HepG2 (cell line): ENCODE measurements around the gene PGRMC2. TPM values are rescaled to one million over a fixed set of nuclear protein-coding genes. Genes with fewer than 3 reads are reported as not detected.

Experiments
- CEBPB ChIP-seq: IDR thresholded peaks from 2 replicates; pipeline ENCODE4 v1.6.1; 2011; ENCODE audit warnings: low read depth, low read length, improper control_type of control experiment, borderline replicate concordance
- FOSL2 ChIP-seq: sonication (generic); formaldehyde crosslinking; IDR thresholded peaks from 2 replicates; pipeline ENCODE4 v1.4.0; 2020; ENCODE audit warnings: missing genetic modification reagents
- HNF4A ChIP-seq: sonication (generic); formaldehyde crosslinking; IDR thresholded peaks from 2 replicates; pipeline ENCODE4 v1.4.0; 2020; ENCODE audit warnings: missing genetic modification reagents
- HNF4G ChIP-seq, 2 experiments: sonication (generic) in 1 of 2; formaldehyde crosslinking in 1 of 2; IDR thresholded peaks; 2 replicates each; pipeline versions ENCODE4 v1.4.0 to v1.6.1; 2011 to 2020; ENCODE audit warnings: borderline replicate concordance in 2 of 2, low read depth in 2 of 2, mild to moderate bottlenecking in 2 of 2, low read length in 1 of 2, missing genetic modification reagents in 1 of 2, moderate library complexity in 1 of 2
- IRF1 ChIP-seq: sonication (generic); formaldehyde crosslinking; IDR thresholded peaks from 2 replicates; pipeline ENCODE4 v1.4.0; 2020; ENCODE audit warnings: low read depth, mild to moderate bottlenecking, missing genetic modification reagents
- JUND ChIP-seq: sonication (generic); formaldehyde crosslinking; IDR thresholded peaks from 2 replicates; pipeline ENCODE4 v1.8.0; 2022; ENCODE audit warnings: mild to moderate bottlenecking, missing genetic modification reagents
- LCORL ChIP-seq, 2 experiments: fragments of 450-650 bp in 1 of 2; sonication (generic) in 1 of 2; formaldehyde crosslinking in 1 of 2; IDR thresholded peaks; 2 replicates each; pipeline versions ENCODE4 v1.5.0 to v1.6.1; 2017 to 2020; ENCODE audit warnings: antibody characterized with exemption in 1 of 2, missing genetic modification reagents in 1 of 2
- MED1 ChIP-seq: sonication (generic); formaldehyde crosslinking; IDR thresholded peaks from 2 replicates; pipeline ENCODE4 v1.4.0; 2020; ENCODE audit warnings: missing genetic modification reagents
- MLLT10 ChIP-seq: sonication (generic); formaldehyde crosslinking; IDR thresholded peaks from 2 replicates; pipeline ENCODE4 v1.4.0; 2020; ENCODE audit warnings: missing genetic modification reagents
- NR2F6 ChIP-seq, 2 experiments: IDR thresholded peaks; 2 replicates each; pipeline ENCODE4 v1.6.1; 2016; ENCODE audit warnings: antibody characterized with exemption in 1 of 2, mild to moderate bottlenecking in 1 of 2
- SOX5 ChIP-seq: IDR thresholded peaks from 2 replicates; pipeline ENCODE4 v1.6.1; 2016; ENCODE audit warnings: borderline replicate concordance
- U2AF1 ChIP-seq: fragments of 200-400 bp; formaldehyde crosslinking; optimal IDR thresholded peaks from 2 replicates; pipeline ENCODE3; 2017; ENCODE audit warnings: mild to moderate bottlenecking, low read depth, low read length
- USF2 ChIP-seq, 2 experiments: sonication (generic) in 1 of 2; formaldehyde crosslinking in 1 of 2; IDR thresholded peaks; 2 replicates each; pipeline versions ENCODE4 v1.5.1 to v1.6.1; 2011 to 2020; ENCODE audit warnings: borderline replicate concordance in 1 of 2, low read depth in 1 of 2, low read length in 1 of 2, mild to moderate bottlenecking in 1 of 2, missing genetic modification reagents in 1 of 2, moderate library complexity in 1 of 2
- ZFX ChIP-seq: sonication (generic); formaldehyde crosslinking; IDR thresholded peaks from 2 replicates; pipeline ENCODE4 v1.4.0; 2020; ENCODE audit warnings: mild to moderate bottlenecking, low read depth, missing genetic modification reagents, moderate library complexity
- polyA plus RNA-seq, 8 experiments: library from polyadenylated mRNA; depleted of rRNA in 3 of 8; stranded (reverse) in 7 of 8; unstranded in 1 of 8; fragments of >200 nt; fragmentation: Illumina TruSeq in 4 of 8; extraction: Trizol in 4 of 8; gene quantifications; 2 replicates each; pipeline versions ENCODE4 v1.2.1 to v1.2.3, GENCODE V29; 2011 to 2016; ENCODE audit warnings: low read depth in 4 of 8, missing spikeins in 1 of 8, mixed read lengths in 1 of 8; ENCODE audit not compliant: insufficient read depth in 1 of 8
- total RNA-seq, 5 experiments: library from RNA; depleted of rRNA; stranded (reverse); fragments of >200 nt; fragmentation: Illumina TruSeq; extraction: Trizol; gene quantifications; 2 replicates each; pipeline ENCODE4 v1.2.3, GENCODE V29; 2016; ENCODE audit warnings: low read depth in 1 of 5
- TF ChIP-seq, protein P1 (sequence below): sonication (generic); formaldehyde crosslinking; IDR thresholded peaks from 2 replicates; pipeline ENCODE4 v1.5.1; 2020; ENCODE audit warnings: mild to moderate bottlenecking, missing genetic modification reagents, moderate library complexity
- TF ChIP-seq, protein P2 (sequence below), 2 experiments: fragments of 450-650 bp in 1 of 2; sonication (generic) in 1 of 2; formaldehyde crosslinking; IDR thresholded peaks; 2 replicates each; pipeline versions ENCODE4 v1.5.0 to v1.8.0; 2020 to 2022; ENCODE audit warnings: mild to moderate bottlenecking in 1 of 2, missing genetic modification reagents in 1 of 2
- TF ChIP-seq, protein P3 (sequence below): IDR thresholded peaks from 2 replicates; pipeline ENCODE4 v1.6.1; 2016

The PGRMC2 gene
- total and polyA plus RNA-seq, 2 of the 13 experiments (the other 11 are each of a cell fraction or from before 2014, with no cell fraction given), result 16.0 to 19.8 TPM

GRCh38 chr4:128241425-128241913 is 46.1 kb downstream of the PGRMC2 start (continued):
- TF ChIP-seq LCORL (IDR thresholded peaks at IDR 0.05), result no peak
- TF ChIP-seq LCORL (CRISPR knock-in tag; IDR thresholded peaks at IDR 0.05), result peak; percentile 45; the same call in 1 of the 2 replicates
- TF ChIP-seq, protein P1, sequence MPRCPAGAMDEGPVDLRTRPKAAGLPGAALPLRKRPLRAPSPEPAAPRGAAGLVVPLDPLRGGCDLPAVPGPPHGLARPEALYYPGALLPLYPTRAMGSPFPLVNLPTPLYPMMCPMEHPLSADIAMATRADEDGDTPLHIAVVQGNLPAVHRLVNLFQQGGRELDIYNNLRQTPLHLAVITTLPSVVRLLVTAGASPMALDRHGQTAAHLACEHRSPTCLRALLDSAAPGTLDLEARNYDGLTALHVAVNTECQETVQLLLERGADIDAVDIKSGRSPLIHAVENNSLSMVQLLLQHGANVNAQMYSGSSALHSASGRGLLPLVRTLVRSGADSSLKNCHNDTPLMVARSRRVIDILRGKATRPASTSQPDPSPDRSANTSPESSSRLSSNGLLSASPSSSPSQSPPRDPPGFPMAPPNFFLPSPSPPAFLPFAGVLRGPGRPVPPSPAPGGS (CRISPR knock-in tag), result 0 out of 2 replicates have a peak, but pooled peaks have one; percentile 49
- TF ChIP-seq, protein P2, sequence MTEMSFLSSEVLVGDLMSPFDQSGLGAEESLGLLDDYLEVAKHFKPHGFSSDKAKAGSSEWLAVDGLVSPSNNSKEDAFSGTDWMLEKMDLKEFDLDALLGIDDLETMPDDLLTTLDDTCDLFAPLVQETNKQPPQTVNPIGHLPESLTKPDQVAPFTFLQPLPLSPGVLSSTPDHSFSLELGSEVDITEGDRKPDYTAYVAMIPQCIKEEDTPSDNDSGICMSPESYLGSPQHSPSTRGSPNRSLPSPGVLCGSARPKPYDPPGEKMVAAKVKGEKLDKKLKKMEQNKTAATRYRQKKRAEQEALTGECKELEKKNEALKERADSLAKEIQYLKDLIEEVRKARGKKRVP (CRISPR knock-in tag; IDR thresholded peaks at IDR 0.05), result peak in 1 of 2 experiments; percentile 77; a peak in 2 of 4 replicates
- 0 out of 2 replicates have a peak, but pooled peaks have one; percentile 19 for TF ChIP-seq MED1 (CRISPR knock-in tag)
- TF ChIP-seq HNF4A, result peak; percentile 80
- TF ChIP-seq IRF1, result no peak
- peak; percentile 26; the same call in 1 of the 2 replicates for TF ChIP-seq HNF4G (IDR thresholded peaks at IDR 0.05; ENCODE audit: borderline replicate concordance, low read depth, low read length)
- TF ChIP-seq HNF4G (CRISPR knock-in tag; IDR thresholded peaks at IDR 0.05; ENCODE audit: borderline replicate concordance, low read depth), result no peak
- no peak for TF ChIP-seq ZFX (CRISPR knock-in tag)
- TF ChIP-seq, protein P3, sequence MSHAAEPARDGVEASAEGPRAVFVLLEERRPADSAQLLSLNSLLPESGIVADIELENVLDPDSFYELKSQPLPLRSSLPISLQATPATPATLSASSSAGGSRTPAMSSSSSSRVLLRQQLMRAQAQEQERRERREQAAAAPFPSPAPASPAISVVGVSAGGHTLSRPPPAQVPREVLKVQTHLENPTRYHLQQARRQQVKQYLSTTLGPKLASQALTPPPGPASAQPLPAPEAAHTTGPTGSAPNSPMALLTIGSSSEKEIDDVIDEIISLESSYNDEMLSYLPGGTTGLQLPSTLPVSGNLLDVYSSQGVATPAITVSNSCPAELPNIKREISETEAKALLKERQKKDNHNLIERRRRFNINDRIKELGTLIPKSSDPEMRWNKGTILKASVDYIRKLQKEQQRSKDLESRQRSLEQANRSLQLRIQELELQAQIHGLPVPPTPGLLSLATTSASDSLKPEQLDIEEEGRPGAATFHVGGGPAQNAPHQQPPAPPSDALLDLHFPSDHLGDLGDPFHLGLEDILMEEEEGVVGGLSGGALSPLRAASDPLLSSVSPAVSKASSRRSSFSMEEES (CRISPR knock-in tag), result peak; percentile 89
- TF ChIP-seq USF2 (IDR thresholded peaks at IDR 0.05; ENCODE audit: low read depth, low read length), result no peak
- peak; percentile 51; the same call in 1 of the 2 replicates for TF ChIP-seq USF2 (CRISPR knock-in tag; IDR thresholded peaks at IDR 0.05; ENCODE audit: borderline replicate concordance)
- 0 out of 2 replicates have a peak, but pooled peaks have one; percentile 17 for TF ChIP-seq SOX5
- TF ChIP-seq JUND (CRISPR knock-in tag), result no peak
- TF ChIP-seq FOSL2 (CRISPR knock-in tag), result peak; percentile 35
- TF ChIP-seq NR2F6 (IDR thresholded peaks at IDR 0.05), result peak; percentile 16; the same call in 1 of the 2 replicates
- TF ChIP-seq NR2F6 (CRISPR knock-in tag; IDR thresholded peaks at IDR 0.05), result no peak
- peak; percentile 74; the same call in 1 of the 2 replicates for TF ChIP-seq CEBPB
- no peak for TF ChIP-seq MLLT10 (CRISPR knock-in tag)
- TF ChIP-seq U2AF1, result no peak
